HG03442 (cell line): ENCODE measurements around the gene MCF2L2.

Experiments
- ATAC-seq: cut with Tn5 transposase; IDR thresholded peaks from one replicate; pipeline ENCODE4 v1.9.1; 2021; ENCODE audit warnings: mild to moderate bottlenecking, moderate library complexity; ENCODE audit not compliant: unreplicated experiment

Gene MCF2L2

GRCh38 chr3:183401678-183402077 lies 26.7 kb downstream of the MCF2L2 start:
- no peak for ATAC-seq

DNA sequence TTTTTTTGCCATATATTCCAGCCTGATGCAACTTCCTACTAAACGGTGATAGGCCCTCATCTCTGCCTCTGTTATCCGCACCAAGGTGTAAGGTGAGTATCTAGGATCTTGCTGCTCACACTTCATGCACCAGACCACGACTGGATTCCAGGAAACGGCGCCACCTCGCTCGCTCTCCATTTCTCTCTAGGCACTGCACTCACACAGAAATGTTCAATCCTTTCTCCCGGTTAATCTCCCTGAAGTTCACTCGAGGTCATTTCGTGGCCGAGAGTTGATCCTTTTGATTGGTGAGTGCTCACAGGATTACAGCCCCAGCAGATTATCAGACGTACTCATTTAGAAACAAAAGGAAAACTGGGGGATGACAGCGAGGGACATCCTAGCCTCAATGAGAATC lies 28.1 kb downstream of the MCF2L2 start:
- no peak for ATAC-seq

GRCh38 chr3:183396662-183397391 lies 31.6 kb downstream of the MCF2L2 start:
- no peak for ATAC-seq

DNA sequence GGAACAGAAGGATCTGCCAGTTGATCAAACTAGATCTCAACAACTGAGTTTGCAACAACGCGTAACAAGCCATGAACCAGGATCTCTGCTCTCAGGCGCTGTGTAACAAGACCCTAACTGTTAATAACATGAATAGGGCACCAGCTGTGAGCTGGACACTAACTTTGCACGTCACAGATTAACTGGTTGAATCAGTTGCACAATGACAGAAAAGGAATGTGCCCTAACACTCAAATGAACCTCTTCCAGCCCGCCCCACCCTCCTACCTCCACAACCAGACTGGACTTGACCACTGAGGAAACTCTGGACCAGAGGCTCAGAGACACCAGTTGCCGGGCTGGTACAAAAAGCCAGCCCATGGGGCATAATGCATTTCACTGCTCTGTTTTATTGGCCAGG lies 34.3 kb downstream of the MCF2L2 start:
- no peak for ATAC-seq

DNA sequence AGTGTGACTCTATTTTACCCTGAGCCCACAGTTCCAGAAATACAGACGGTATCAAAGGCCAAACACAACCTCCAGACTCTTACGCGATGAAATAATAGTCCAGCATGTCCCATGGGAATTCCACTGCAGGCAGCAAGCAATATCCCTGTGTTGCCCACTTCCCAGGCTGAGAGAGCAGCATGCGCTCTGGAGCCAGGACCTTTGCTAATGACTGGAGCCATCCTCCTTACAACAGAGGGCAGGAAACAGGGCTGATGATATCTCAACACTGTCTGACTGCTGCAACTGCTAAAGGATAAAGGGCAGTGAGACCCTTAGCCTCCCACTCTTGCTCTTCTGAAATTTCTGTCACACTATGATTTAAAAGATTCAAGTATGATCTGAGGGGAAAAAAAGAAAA lies 34.8 kb downstream of the MCF2L2 start:
- no peak for ATAC-seq

- no peak for ATAC-seq
Observed at GRCh38 chr3:183392186-183393034, 36.0 kb downstream of the MCF2L2 start.

DNA sequence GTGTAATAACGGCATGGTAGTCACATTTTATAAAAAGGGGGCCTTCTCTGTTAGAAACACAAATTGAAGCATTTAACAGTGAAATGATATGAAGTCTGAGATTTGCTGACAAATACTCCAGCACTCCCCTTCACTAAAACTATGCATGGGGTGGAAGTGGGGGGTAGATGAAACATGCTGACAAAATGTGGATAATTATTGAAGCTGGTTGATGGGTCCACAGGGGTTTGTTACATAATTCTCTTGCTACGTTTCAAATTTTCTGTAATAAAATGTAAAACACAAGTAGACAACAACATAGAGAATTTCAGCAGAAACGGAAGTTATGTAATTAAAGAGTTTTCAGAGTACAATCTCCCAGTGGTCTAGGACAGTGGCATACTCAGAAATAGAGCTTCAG lies 37.0 kb downstream of the MCF2L2 start:
- ATAC-seq: no peak

GRCh38 chr3:183390844-183391243 lies 37.6 kb downstream of the MCF2L2 start:
- no peak for ATAC-seq

DNA sequence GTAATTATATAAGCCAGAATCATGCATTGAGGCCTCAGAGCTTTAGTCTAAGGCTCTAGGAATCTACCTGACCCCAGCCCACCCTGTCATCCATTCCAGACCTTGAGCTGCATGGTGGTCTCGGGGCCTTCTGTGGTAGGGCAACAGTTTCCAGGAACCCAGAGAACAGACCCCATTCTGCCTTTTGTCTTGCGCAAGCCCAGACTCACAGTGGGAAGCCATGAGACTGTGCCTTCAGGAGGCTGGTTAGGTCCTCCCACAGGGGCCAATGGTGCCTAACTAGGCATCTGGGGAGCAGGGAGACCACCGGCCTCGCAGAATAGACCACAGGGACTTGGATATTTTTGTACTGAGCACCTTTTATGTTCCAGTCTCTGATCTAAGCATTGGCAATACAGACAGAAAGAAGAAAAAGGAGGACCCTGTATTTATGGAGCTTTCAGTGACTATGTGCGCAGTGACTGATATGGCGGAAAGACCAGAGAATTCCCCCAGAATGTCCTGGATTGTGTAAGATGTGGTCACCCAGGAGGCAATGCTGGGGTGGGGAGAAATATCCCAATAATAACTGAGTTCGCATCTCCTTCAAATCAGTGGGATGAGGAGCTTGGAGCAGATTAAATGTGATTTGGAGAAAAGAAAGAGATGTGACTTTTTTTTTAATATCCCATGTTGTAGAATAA lies 40.1 kb downstream of the MCF2L2 start:
- no peak for ATAC-seq

GRCh38 chr3:183387797-183388196 lies 40.6 kb downstream of the MCF2L2 start:
- no peak for ATAC-seq

GRCh38 chr3:183386651-183387050 lies 41.8 kb downstream of the MCF2L2 start:
- no peak for ATAC-seq

DNA sequence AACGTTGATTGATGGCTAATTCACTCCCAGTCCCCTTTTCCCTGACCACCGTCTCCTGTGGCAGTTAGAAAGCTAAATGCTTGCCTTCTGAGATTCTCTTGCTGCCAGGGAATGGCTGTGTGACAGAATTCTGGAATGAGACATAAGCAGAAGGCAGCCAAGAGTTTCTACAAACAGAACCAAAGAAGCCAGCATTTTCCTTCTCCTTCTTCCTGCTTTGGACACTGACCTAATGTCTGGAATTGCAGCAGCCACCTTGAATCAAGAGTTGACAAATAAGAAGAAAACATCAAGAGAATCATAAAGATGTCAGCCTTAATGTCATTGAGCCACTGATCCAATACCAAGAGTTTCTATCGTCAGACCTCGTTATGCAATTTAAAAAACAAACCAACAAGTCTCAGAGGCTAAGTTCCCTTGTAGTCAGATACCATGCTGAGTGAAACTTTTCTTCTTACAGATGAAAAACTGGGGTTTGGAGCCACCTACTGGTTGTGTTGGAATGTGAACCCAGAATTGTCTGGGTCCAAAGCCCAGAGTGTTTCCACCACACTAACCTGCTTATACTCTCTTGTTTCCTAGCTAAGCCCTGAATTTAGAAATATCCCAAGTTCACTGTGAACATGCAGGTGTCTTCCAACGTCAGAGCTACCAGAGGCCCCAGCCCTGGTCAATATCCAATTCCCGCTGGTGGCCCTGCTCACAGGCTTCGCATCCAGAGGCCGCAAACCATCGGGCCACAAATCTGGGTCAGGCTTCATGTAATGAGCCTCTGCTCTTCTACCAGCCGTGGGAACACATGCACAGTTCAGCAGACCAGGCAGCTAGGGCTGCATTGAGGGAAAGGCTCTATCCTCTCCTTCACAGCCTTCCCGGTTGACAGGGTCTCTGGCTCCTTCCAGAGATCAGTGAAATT lies 42.5 kb downstream of the MCF2L2 start:
- peak; percentile 67 for ATAC-seq

GRCh38 chr3:183381673-183382072 lies 46.7 kb downstream of the MCF2L2 start:
- no peak for ATAC-seq

- ATAC-seq: no peak
Observed at GRCh38 chr3:183381179-183381578, 47.2 kb downstream of the MCF2L2 start.

DNA sequence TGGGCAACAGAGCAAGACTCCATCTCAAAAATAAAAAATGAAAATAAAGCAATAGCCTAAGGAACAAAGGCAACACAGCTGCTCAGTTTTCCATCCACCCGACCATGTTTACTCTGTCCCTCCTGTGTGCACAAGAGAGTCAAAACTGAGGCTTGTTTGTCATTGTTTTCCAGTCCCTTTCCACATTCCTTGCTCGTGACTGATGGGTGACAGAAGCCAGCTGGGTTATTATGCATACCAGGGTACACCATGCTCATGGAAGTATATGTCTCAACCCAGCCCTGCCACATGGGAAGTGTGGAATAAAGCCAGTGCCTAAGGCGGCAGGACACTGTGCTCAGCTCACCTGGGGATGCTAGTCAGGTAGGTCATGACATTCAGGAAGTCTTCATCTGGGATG lies 49.5 kb downstream of the MCF2L2 start:
- no peak for ATAC-seq

GRCh38 chr3:183378545-183378944 lies 49.9 kb downstream of the MCF2L2 start:
- no peak for ATAC-seq

- ATAC-seq: no peak
Observed at GRCh38 chr3:183378008-183378407, 50.4 kb downstream of the MCF2L2 start.

DNA sequence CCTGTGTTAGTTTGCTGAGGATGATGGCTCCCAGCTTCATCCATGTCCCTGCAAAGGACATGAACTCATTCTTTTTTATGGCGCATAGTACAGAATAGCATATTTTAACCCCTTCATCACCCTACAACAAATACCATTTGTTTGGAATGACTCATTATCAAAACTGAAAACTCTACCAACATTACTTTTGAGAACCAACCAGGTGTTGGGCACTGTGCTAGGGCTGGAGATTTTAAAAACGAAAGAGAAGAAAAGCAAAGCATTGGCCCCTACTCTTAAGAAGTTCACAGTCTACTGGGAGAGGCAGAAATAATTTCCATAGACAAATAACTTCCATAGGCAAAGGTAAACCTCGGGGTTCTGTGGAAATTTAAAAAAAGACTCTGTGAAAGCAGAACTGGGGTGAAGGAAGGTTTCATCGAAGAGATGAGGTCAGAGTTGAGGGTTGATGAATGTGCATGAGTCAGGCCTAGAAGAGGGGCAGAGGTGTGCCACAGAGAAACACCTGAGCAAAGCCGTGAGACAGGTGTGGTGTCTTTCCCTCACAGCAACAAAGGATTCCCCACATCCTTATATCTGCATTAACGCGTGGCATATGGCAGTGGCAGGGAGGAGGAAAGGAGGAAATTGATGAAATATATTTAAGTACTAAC lies 51.0 kb downstream of the MCF2L2 start:
- ATAC-seq: no peak

GRCh38 chr3:183375787-183376186 lies 52.6 kb downstream of the MCF2L2 start:
- no peak for ATAC-seq

- no peak for ATAC-seq
Observed at GRCh38 chr3:183375337-183375736, 53.1 kb downstream of the MCF2L2 start.
